Peyer's patch (tissue), 4 donors: ENCODE data around the gene NPC2. TPM values are rescaled to one million over a fixed set of nuclear protein-coding genes. Genes with fewer than 3 reads are reported as not detected.

Experiments used
- DNase-seq, 3 donors: peaks; one replicate each; pipeline ENCODE4 v3.0.0-alpha.2; 2017 to 2019
- H3K27ac ChIP-seq, 4 donors: fragments of 200-600 bp; sonication (generic); one replicate each; pipeline ENCODE4 v1.5.1; 2016 to 2019
- H3K27me3 ChIP-seq, 2 donors: fragments of 200-600 bp; sonication (generic); one replicate each; pipeline ENCODE4 v1.5.1; 2019
- H3K36me3 ChIP-seq, 3 donors: fragments of 200-600 bp; sonication (generic); one replicate each; pipeline ENCODE4 v1.5.1; 2016 to 2019
- H3K4me1 ChIP-seq, 4 donors: fragments of 200-600 bp; sonication (generic); one replicate each; pipeline ENCODE4 v1.5.1; 2016 to 2019
- H3K4me3 ChIP-seq, 4 donors: fragments of 200-600 bp; sonication (generic); 1 replicate in 3 of 4; 2 replicates in 1 of 4; pipeline ENCODE4 v1.5.1; 2016 to 2019; ENCODE audit warnings: mild to moderate bottlenecking in 1 of 4
- H3K9me3 ChIP-seq, 4 donors: fragments of 200-600 bp; sonication (generic); one replicate each; pipeline ENCODE4 v1.5.1; 2016 to 2019; ENCODE audit warnings: mild to moderate bottlenecking in 1 of 4
- POLR2A ChIP-seq, 2 donors: fragments of 450-650 bp; IDR thresholded peaks; one replicate each; pipeline ENCODE4 v1.5.1; 2017; ENCODE audit warnings: antibody characterized with exemption in 2 of 2, mild to moderate bottlenecking in 2 of 2, moderate library complexity in 2 of 2
- total RNA-seq, 4 donors: library from RNA; depleted of rRNA; stranded (reverse); fragments of >200 nt; gene quantifications; one replicate each; pipeline ENCODE4 v1.1.0, GENCODE V29; 2016
- TF ChIP-seq, protein P1 (sequence below), 6 experiments: fragments of 450-650 bp in 4 of 6; fragments of 200-600 bp in 2 of 6; sonication (generic) in 1 of 6; IDR thresholded peaks; one replicate each; pipeline ENCODE4 v1.5.1; 2017 to 2019; ENCODE audit warnings: antibody characterized with exemption in 6 of 6, mild to moderate bottlenecking in 3 of 6, moderate library complexity in 1 of 6

Gene NPC2
- total RNA-seq, 4 donors from 2014 or later, result 102 to 208 (median 161) TPM

DNA sequence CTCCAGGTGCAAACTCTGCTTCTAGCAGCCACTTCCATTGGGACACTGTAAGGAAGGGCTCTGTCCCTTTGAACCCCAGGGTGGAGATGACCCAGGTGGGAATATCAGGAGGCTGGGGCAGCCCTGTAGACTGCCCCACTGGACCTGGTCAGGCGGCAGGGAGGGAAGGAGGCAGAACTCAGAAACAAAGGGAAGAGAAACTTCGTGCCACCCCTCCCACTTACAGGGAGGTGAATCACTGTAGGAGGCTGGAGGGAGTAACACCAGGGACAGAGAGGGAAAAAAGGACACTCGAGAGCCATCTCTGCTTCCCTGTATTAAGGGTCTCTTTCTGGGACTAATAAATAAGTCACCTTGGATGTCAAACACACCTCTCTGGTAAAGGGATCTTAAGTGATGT lies 37.9 kb upstream of the NPC2 start:
- Histone ChIP-seq H3K9me3 (no peaks in the 10 kb centered on the region), H3K27ac (no peak overlapping the region), H3K4me3 (no peak overlapping the region), H3K27me3 (no peaks in the 10 kb centered on the region), H3K36me3 (no peaks in the 10 kb centered on the region), H3K4me1 (no peaks in the 10 kb centered on the region)
- no peak for DNase-seq
- TF ChIP-seq, protein P1, sequence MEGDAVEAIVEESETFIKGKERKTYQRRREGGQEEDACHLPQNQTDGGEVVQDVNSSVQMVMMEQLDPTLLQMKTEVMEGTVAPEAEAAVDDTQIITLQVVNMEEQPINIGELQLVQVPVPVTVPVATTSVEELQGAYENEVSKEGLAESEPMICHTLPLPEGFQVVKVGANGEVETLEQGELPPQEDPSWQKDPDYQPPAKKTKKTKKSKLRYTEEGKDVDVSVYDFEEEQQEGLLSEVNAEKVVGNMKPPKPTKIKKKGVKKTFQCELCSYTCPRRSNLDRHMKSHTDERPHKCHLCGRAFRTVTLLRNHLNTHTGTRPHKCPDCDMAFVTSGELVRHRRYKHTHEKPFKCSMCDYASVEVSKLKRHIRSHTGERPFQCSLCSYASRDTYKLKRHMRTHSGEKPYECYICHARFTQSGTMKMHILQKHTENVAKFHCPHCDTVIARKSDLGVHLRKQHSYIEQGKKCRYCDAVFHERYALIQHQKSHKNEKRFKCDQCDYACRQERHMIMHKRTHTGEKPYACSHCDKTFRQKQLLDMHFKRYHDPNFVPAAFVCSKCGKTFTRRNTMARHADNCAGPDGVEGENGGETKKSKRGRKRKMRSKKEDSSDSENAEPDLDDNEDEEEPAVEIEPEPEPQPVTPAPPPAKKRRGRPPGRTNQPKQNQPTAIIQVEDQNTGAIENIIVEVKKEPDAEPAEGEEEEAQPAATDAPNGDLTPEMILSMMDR (IDR thresholded peaks at IDR 0.05), result no peak
- no peak for TF ChIP-seq POLR2A (IDR thresholded peaks at IDR 0.05)

DNA sequence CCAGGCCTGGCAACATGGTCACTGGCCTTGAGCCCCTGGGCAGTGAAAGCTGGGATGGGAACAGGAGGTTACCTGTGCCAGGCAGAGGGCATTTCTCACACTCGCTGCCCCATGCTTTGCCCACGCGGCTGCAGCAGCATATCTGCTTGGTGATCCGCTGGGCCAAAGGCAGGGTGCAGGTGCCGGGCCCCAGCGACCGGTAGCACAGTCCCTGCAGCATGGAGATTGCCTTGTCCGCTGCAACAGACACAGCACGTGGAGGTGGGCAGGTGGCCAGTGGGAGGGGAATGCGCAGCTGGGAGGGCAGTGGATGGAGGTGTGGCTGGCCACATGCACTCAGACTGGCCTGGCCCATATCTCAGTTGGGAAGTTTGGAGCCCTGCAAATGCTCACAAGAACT lies 35.8 kb upstream of the NPC2 start:
- Histone ChIP-seq H3K36me3 (no peaks in the 10 kb centered on the region), H3K4me1 (no peaks in the 10 kb centered on the region), H3K4me3 (no peak overlapping the region), H3K9me3 (no peaks in the 10 kb centered on the region), H3K27me3 (no peaks in the 10 kb centered on the region), H3K27ac (no peak overlapping the region)
- no peak for TF ChIP-seq POLR2A (IDR thresholded peaks at IDR 0.05)
- TF ChIP-seq, protein P1 (IDR thresholded peaks at IDR 0.05), result no peak
- DNase-seq, result no peak

DNA sequence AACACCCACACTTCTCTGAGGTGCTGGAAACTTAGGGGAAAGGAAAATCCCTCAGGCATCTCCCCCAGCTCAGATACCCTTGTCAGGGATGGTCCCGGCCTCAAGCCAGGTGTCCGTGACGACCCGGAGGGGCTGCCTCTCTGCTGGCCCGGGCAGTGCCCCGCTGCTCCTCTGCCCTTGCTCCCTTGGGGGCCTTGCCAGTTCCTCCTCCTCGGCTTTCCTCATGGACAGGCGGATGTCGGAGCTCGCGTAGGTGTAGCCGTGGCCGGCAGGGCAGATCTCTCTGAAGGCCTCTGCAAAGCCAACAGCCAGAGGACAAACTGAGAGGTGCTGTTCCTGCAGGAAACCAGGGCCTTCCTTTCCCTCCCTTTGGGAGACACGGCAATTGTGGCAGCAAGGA lies 35.3 kb upstream of the NPC2 start:
- H3K4me1 ChIP-seq, result no peaks in the 10 kb centered on the region

DNA sequence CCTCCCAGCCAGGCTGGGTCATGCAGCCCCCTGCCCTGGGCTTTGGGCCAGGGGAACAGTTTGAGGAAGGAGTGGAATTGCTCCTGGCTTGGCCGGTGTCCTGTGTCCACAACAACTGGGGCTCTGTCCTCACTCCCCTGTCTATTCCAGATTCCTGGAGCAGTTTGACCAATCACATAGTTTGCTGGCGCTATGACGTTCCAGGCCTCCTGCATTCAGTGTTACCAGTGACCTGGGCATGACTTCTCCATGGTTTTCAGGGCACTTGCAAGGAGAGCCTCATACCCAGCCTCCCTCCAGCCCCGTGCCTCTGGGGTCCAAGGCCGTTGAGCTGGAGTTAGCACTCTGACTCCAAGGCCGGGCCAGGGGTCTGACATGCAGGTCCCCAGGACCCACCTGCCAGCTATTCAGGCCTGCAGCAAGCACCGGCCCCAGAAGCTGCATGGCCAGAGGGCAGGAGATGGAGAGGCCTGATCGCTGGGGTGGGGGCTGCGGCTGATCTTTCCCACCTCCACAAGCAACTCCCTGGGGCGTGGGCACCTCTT lies 34.7 kb upstream of the NPC2 start:
- Histone ChIP-seq H3K36me3 (no peaks in the 10 kb centered on the region), H3K27me3 (no peaks in the 10 kb centered on the region), H3K27ac (no peak overlapping the region), H3K9me3 (no peaks in the 10 kb centered on the region), H3K4me1 (no peaks in the 10 kb centered on the region), H3K4me3 (no peak overlapping the region)
- DNase-seq, result no peak
- TF ChIP-seq, protein P1 (IDR thresholded peaks at IDR 0.05), result no peak
- TF ChIP-seq POLR2A (IDR thresholded peaks at IDR 0.05), result no peak

More for the DNA sequence above, 35.3 kb upstream of the NPC2 start:
- H3K9me3 ChIP-seq, result no peaks in the 10 kb centered on the region
- H3K27me3 ChIP-seq, result no peaks in the 10 kb centered on the region
- H3K4me3 ChIP-seq, result no peak overlapping the region
- no peak for DNase-seq
- H3K36me3 ChIP-seq, result no peaks in the 10 kb centered on the region
- TF ChIP-seq, protein P1 (IDR thresholded peaks at IDR 0.05), result no peak
- TF ChIP-seq POLR2A (IDR thresholded peaks at IDR 0.05), result no peak
- no peak overlapping the region for H3K27ac ChIP-seq

DNA sequence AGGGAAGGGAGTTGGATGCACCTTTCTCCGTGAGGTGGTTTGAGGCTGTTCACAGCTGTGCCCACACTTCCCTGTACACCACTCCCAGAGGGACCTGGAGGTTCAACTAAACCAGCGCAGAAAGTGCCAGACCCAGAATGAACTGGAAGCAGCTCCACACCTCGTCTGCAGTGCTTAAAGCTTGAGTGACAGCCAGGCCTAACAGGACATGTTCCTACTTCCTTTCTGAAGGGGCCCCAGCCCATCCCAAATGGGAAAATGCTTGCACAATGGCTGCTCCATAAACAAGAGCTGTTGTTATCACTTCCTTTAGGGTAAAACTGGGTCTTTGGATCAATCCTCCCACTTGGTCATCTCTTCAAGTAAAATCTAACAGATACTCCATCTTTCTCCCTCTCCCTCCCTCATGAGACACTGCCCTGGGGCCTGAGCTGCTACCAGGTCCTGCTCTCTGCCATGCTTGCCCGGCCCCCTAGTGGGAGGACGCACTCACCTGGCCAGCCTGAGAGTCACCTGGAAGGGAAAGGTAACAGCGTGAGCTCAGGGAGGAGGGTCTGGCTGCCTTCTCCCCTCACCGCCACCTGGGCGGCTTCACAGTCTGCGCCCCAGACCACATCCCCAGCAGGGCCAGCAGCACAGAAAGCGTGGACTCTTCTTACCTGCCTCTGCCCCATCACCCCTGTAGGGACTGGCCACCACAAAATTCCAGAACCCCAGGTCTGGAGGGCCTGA lies 33.9 kb upstream of the NPC2 start:
- no peaks in the 10 kb centered on the region for H3K9me3 ChIP-seq
- H3K36me3 ChIP-seq, result no peaks in the 10 kb centered on the region
- H3K4me1 ChIP-seq, result no peaks in the 10 kb centered on the region
- TF ChIP-seq, protein P1 (IDR thresholded peaks at IDR 0.05), result no peak
- TF ChIP-seq POLR2A (IDR thresholded peaks at IDR 0.05), result no peak
- no peak overlapping the region for H3K27ac ChIP-seq
- H3K4me3 ChIP-seq, result no peak overlapping the region
- H3K27me3 ChIP-seq, result no peaks in the 10 kb centered on the region
- DNase-seq, result no peak
